ENCODE measurements around the gene PPBP.

PPBP gene

GRCh38 chr4:73948291-73948690 is 39.7 kb downstream of the PPBP start:
- no peak for DNase-seq (ENCODE audit: low spot score)

- DNase-seq (ENCODE audit: low spot score), result no peak
These were observed 40.6 kb downstream of the PPBP start for GRCh38 chr4:73947239-73947985.

- no peak for DNase-seq (ENCODE audit: low spot score)
These were observed 42.1 kb downstream of the PPBP start for GRCh38 chr4:73945674-73946449.

- DNase-seq (ENCODE audit: low spot score), result no peak
These were observed 42.9 kb downstream of the PPBP start for GRCh38 chr4:73945140-73945539.

DNA sequence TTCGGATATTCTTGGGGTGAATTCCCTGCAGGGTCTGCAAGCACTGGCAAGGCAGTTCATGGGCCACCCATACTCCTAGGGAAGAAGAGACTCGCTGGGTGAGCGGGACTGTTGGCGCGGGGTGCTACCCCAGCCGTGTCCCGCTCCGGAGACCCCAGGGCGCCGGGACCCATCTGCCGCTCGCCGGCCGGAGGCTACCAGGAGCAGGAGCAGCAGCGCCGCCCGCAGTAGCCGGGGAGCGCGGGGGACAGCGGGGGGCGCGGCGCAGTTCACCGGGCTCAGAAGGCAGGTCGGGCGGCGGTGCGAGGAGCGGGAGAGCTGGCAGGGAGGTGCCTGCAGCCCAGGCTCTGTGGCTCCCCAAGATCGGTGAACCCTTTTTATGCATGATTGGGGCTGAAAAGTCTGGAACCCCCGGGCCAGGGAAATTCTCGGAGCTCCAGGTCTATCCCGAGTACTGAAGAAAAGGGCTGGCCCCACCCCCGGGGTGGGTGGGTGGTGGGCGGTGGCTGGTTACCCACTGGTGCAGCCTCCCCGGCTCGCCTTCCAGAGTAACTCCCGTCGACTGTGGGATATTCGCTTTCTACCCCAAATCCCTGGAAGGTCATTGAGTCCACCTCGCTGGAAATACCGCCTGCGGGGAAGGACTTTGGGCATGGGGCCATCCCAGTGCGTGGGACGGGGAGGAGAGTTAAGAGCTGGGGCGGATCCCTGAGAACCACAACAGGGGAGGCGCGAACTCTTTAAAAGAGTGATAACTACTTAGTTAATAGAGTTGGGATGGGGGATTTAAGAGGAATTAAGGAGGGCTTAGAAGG is 43.7 kb downstream of the PPBP start:
- no peak for DNase-seq (ENCODE audit: low spot score)

DNA sequence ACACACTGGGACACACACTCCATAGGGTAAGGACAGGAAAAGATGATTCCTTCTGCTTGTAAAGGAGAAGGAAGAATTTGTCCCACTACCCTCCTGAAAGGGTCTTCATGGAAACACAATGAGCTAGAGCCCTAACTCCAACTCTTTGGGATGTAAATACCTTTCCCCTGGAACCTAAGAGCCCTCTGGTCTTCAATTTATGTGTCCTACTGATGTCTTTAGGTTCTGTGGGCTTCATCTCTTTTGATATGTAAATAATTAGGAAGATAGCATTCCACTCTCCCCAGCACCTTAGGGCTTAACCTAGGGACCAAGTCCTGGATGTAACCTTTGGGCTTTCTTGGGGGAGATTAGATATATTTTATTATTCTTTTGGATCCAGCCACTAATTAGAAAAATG is 44.4 kb downstream of the PPBP start:
- no peak for DNase-seq (ENCODE audit: low spot score)

DNA sequence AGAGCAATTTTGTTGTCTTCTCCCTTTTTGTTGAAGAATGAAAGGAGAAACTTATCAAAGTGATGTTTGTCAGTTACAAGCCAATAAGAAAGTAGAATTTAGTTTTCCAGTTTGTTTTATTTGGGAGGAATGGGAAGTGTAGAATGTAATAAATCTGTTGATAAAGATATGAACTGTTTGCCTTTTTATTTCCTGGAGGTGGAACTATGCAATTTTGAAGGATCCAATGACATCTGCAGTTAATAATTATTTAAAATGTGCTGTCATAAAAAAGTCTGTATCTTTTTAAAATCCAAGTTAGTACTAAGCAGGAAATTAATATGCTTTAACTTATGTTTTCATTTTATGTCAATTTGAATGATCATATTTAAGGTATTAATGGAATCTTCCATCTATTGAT is 51.0 kb downstream of the PPBP start:
- DNase-seq (ENCODE audit: low spot score), result no peak
